Osteoblast (primary cell): ENCODE results near the gene TSPAN11. TPM values are rescaled to one million over a fixed set of nuclear protein-coding genes. Genes with fewer than 3 reads are reported as not detected.

Experiments used
- DNase-seq: peaks from one replicate; pipeline ENCODE4 v3.0.0; 2011; ENCODE audit warnings: low spot score, mixed read lengths; ENCODE audit not compliant: insufficient read length; ENCODE audit errors: missing footprints
- H2AFZ ChIP-seq: 2 replicates; pipeline ENCODE4 v1.6.0; 2011; ENCODE audit warnings: mild to moderate bottlenecking, low read length
- H3K27ac ChIP-seq: 2 replicates; pipeline ENCODE4 v1.5.1; 2011; ENCODE audit warnings: mild to moderate bottlenecking, low read depth, low read length, moderate library complexity
- H3K27me3 ChIP-seq: 2 replicates; pipeline ENCODE4 v1.6.0; 2012; ENCODE audit warnings: mild to moderate bottlenecking, control low read depth, inconsistent platforms, low read length, moderate library complexity; ENCODE audit not compliant: insufficient read depth
- H3K36me3 ChIP-seq: 2 replicates; pipeline ENCODE4 v1.5.1; 2011; ENCODE audit warnings: mild to moderate bottlenecking, low read length, control low read depth, moderate library complexity; ENCODE audit not compliant: insufficient read depth
- H3K4me1 ChIP-seq: 2 replicates; pipeline ENCODE4 v1.5.1; 2011; ENCODE audit warnings: mild to moderate bottlenecking, low read length, control low read depth, moderate library complexity; ENCODE audit not compliant: insufficient read depth
- H3K4me2 ChIP-seq: 2 replicates; pipeline ENCODE4 v1.6.0; 2011; ENCODE audit warnings: mild to moderate bottlenecking, low read length; ENCODE audit not compliant: insufficient read depth
- H3K4me3 ChIP-seq: fragments of 200-600 bp; sonication (generic); 3 replicates; pipeline ENCODE4 v1.5.1; 2012; ENCODE audit warnings: mild to moderate bottlenecking, low read length, inconsistent platforms; ENCODE audit not compliant: insufficient read depth
- H3K79me2 ChIP-seq: 2 replicates; pipeline ENCODE4 v1.6.0; 2012; ENCODE audit warnings: mild to moderate bottlenecking, low read length, control low read depth, inconsistent platforms; ENCODE audit not compliant: insufficient read depth
- H3K9me3 ChIP-seq: 2 replicates; pipeline ENCODE4 v1.5.1; 2011; ENCODE audit warnings: low read depth, low read length, control low read depth
- H4K20me1 ChIP-seq: 2 replicates; pipeline ENCODE4 v1.6.0; 2012; ENCODE audit warnings: mild to moderate bottlenecking, low read length, control low read depth; ENCODE audit not compliant: insufficient read depth
- total RNA-seq: library from RNA; depleted of rRNA; stranded (reverse); fragments of >200 nt; gene quantifications from 2 replicates; pipeline ENCODE4 v1.2.3, GENCODE V29; 2012
- TF ChIP-seq, protein P1 (sequence below): IDR thresholded peaks from 2 replicates; pipeline ENCODE4 v1.5.1; 2011; ENCODE audit warnings: mild to moderate bottlenecking, low read depth, low read length, moderate library complexity; ENCODE audit errors: extremely low read depth

TSPAN11 gene
- total RNA-seq, 1 donor = 5.4 TPM

DNA sequence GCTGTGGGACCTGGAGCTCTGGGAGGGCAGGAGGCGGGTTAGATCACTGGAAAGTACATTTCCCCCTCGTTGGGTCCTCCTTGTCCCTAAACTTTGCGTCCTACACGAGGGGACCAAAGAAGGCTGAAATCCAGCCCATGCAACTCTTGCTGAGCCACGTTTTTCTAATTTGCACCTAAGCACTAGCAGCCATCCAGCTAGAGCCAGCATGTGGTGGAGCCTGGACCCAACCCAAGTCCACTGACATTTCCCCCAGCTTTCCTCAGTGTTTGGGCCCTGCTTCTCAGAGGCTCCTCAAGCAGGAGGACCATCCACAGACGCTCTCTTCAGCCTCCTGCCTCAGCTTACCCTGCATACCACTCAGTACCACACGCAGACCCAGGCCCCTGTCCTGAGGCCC lies 49.7 kb downstream of the TSPAN11 start:
- no peak overlapping the region for H3K4me2 ChIP-seq
- TF ChIP-seq, protein P1, sequence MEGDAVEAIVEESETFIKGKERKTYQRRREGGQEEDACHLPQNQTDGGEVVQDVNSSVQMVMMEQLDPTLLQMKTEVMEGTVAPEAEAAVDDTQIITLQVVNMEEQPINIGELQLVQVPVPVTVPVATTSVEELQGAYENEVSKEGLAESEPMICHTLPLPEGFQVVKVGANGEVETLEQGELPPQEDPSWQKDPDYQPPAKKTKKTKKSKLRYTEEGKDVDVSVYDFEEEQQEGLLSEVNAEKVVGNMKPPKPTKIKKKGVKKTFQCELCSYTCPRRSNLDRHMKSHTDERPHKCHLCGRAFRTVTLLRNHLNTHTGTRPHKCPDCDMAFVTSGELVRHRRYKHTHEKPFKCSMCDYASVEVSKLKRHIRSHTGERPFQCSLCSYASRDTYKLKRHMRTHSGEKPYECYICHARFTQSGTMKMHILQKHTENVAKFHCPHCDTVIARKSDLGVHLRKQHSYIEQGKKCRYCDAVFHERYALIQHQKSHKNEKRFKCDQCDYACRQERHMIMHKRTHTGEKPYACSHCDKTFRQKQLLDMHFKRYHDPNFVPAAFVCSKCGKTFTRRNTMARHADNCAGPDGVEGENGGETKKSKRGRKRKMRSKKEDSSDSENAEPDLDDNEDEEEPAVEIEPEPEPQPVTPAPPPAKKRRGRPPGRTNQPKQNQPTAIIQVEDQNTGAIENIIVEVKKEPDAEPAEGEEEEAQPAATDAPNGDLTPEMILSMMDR = no peak
- no peak overlapping the region for H3K4me3 ChIP-seq
- DNase-seq = no peak
- H3K27ac ChIP-seq = no peak overlapping the region
- H3K27me3 ChIP-seq = no peaks in the 10 kb centered on the region
- H3K4me1 ChIP-seq = no peaks in the 10 kb centered on the region
- H3K79me2 ChIP-seq = no peaks in the 10 kb centered on the region
- no peaks in the 10 kb centered on the region for H4K20me1 ChIP-seq
- H2AFZ ChIP-seq = no peak overlapping the region
- no peaks in the 10 kb centered on the region for H3K9me3 ChIP-seq
- no peaks in the 10 kb centered on the region for H3K36me3 ChIP-seq

DNA sequence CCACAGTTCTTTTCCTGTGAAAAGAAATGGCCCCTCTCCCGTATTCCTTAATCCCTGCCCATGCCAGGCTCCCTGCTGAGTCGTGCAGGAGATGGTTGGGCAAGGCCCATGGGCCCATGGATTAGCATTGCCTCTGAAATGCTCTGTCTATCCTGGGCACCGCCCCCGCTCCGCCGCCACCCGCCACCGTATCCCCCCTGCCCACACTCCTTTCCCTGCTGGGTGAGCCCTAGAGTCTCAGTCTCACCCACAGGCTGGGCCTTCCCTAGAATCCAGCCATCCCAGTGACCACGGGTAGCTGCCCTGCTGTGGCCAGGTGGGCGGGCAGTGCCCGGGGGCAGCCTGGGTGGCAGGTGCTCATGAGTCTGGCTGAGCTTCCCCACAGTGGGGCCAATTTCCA lies 50.6 kb downstream of the TSPAN11 start:
- Histone ChIP-seq H3K9me3 (no peaks in the 10 kb centered on the region), H3K4me3 (no peak overlapping the region), H3K36me3 (no peaks in the 10 kb centered on the region), H3K4me1 (no peaks in the 10 kb centered on the region), H3K27me3 (no peaks in the 10 kb centered on the region), H3K79me2 (no peaks in the 10 kb centered on the region), H3K27ac (no peak overlapping the region), H4K20me1 (no peaks in the 10 kb centered on the region), H3K4me2 (no peak overlapping the region), H2AFZ (no peak overlapping the region)
- no peak for DNase-seq
- TF ChIP-seq, protein P1 = no peak

DNA sequence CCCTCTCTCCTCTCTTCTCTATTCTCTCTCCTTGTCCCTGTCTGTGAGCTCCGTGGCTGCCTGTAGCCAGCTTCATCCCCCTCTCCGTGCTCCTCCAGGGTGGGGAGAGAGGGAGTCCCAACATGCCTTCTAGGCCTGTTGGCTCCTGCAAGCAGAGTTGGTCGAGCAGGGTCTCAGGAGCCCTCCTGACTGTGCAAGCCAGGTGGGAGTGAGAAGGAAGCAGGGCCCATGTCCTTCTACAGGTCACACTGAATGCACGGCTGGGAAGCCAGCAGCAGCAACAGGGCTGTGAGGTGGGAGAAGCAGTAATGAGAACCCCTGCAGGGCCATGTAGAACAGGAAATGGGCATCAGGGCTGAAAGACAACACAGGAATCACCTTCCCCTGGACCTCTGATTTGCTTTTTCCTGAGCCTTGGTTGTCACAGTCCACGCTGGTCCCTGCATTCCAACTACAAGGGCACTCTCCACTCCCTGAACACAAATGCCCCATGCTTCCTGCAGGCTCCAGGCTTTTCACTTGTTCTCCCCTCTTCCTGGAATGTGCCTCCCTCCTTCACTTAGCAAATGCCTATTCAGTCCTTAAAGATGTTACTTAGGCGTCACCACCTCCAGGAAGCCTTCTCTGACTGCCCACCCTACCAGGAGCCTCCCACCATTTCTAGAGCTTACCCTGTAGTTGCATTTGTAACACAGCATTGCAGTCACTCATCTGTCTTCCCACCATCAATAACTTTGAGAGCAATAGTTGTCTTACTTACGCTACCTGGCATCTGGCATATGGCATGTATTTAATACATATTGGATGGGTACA lies 51.2 kb downstream of the TSPAN11 start:
- DNase-seq = no peak
- Histone ChIP-seq H3K79me2 (no peaks in the 10 kb centered on the region), H3K27ac (no peak overlapping the region), H3K27me3 (no peaks in the 10 kb centered on the region), H3K9me3 (no peaks in the 10 kb centered on the region), H3K4me2 (no peak overlapping the region), H2AFZ (no peak overlapping the region), H3K36me3 (no peaks in the 10 kb centered on the region), H4K20me1 (no peaks in the 10 kb centered on the region), H3K4me1 (no peaks in the 10 kb centered on the region), H3K4me3 (no peak overlapping the region)
- TF ChIP-seq, protein P1 = no peak

DNA sequence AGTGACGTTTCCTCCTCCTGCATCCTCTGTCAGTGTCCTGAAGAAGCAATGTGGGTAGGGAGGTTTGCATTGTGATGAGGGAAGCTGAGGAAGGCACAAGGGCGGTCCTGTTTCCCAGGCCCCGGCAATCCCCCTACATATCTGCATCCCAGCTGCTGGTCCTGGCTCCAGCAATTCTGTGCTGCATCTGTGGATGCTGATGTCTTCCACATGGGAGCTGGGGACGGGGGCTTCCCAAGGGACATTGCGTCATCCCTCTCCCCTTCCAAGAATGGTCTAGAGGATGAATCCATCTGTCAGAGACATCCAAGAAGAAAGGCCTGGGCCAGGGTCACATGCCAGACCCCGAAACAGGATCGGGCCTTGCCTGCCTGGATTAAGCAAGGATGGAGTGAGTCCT lies 52.1 kb downstream of the TSPAN11 start:
- Histone ChIP-seq H3K4me3 (no peak overlapping the region), H3K4me2 (no peak overlapping the region), H3K36me3 (no peaks in the 10 kb centered on the region), H3K4me1 (no peaks in the 10 kb centered on the region), H3K27ac (no peak overlapping the region), H3K9me3 (no peaks in the 10 kb centered on the region), H4K20me1 (no peaks in the 10 kb centered on the region), H2AFZ (no peak overlapping the region), H3K79me2 (no peaks in the 10 kb centered on the region), H3K27me3 (no peaks in the 10 kb centered on the region)
- DNase-seq = no peak
- TF ChIP-seq, protein P1 = no peak
